ENCODE data around the gene EPB41L1.

The EPB41L1 gene

GRCh38 chr20:36230019-36230418 lies 75.5 kb downstream of the EPB41L1 start:
- Histone ChIP-seq H2AK5ac (ENCODE audit: low read depth, low read length) (no peak overlapping the region), H3K23ac (ENCODE audit: low read depth, low read length, poor library complexity) (no peak overlapping the region), H3K36me3 (replicated peaks in 1 of 2; ENCODE audit: control insufficient read depth in 2 of 2, insufficient read depth in 2 of 2, low read length in 2 of 2) (peaks cover 0 to 63% of the 10 kb centered on the region in 2 donors), H3K9ac (ENCODE audit: low read depth, low read length, poor library complexity) (no peak overlapping the region), H4K8ac (ENCODE audit: low read depth, low read length) (no peak overlapping the region), H2BK120ac (ENCODE audit: low read depth, low read length) (no peak overlapping the region), H2BK12ac (ENCODE audit: low read length) (no peak overlapping the region), H2BK5ac (ENCODE audit: low read length) (no peak overlapping the region), H3K79me1 (ENCODE audit: low read depth, low read length) (no peaks in the 10 kb centered on the region), H3K4me3 (ENCODE audit: low read length in 2 of 2) (no peak overlapping the region), H2BK15ac (ENCODE audit: low read length) (no peak overlapping the region), H3K4ac (ENCODE audit: low read length) (no peak overlapping the region), H3K27me3 (ENCODE audit: control insufficient read depth in 3 of 3, insufficient read depth in 3 of 3, low read depth in 1 of 3, low read length in 3 of 3) (no peaks in the 10 kb centered on the region), H3K4me2 (ENCODE audit: insufficient read depth, low read length, poor library complexity, severe bottlenecking) (no peak overlapping the region), H3K14ac (ENCODE audit: low read length) (no peak overlapping the region), H3K9me3 (replicated peaks in 1 of 2; ENCODE audit: control insufficient read depth in 2 of 2, insufficient read depth in 1 of 2, low read depth in 1 of 2, low read length in 2 of 2) (no peaks in the 10 kb centered on the region), H3K27ac (replicated peaks; ENCODE audit: low read length) (no peak overlapping the region), H3K4me1 (ENCODE audit: control insufficient read depth in 2 of 2, insufficient read depth in 1 of 2, low read depth in 1 of 2, low read length in 2 of 2) (no peaks in the 10 kb centered on the region), H3K18ac (ENCODE audit: low read length) (no peak overlapping the region), H4K91ac (ENCODE audit: low read depth, low read length, poor library complexity) (no peak overlapping the region), H2AFZ (ENCODE audit: low read length) (no peak overlapping the region)
- no peak for DNase-seq (ENCODE audit: low spot score)
- WGBS, 2 donors (ENCODE audit: extremely low coverage in 2 of 2, insufficient read length in 2 of 2, insufficient replicate concordance in 1 of 2) = no CpG with 5 or more reads among the region's 3 CpGs

GRCh38 chr20:36231331-36231730 lies 76.8 kb downstream of the EPB41L1 start:
- no peak overlapping the region for H3K4me3 ChIP-seq (ENCODE audit: low read length in 2 of 2)
- H4K91ac ChIP-seq (ENCODE audit: low read depth, low read length, poor library complexity) = no peak overlapping the region
- H3K4ac ChIP-seq (ENCODE audit: low read length) = no peak overlapping the region
- H3K27ac ChIP-seq (replicated peaks; ENCODE audit: low read length) = no peak overlapping the region
- H2BK15ac ChIP-seq (ENCODE audit: low read length) = no peak overlapping the region
- no peaks in the 10 kb centered on the region for H3K27me3 ChIP-seq (ENCODE audit: control insufficient read depth in 3 of 3, insufficient read depth in 3 of 3, low read depth in 1 of 3, low read length in 3 of 3)
- H2BK5ac ChIP-seq (ENCODE audit: low read length) = no peak overlapping the region
- no peak overlapping the region for H3K9ac ChIP-seq (ENCODE audit: low read depth, low read length, poor library complexity)
- WGBS, 2 donors (ENCODE audit: extremely low coverage in 2 of 2, insufficient read length in 2 of 2, insufficient replicate concordance in 1 of 2) = no CpG with 5 or more reads among the region's 7 CpGs
- H2AK5ac ChIP-seq (ENCODE audit: low read depth, low read length) = no peak overlapping the region
- no peak overlapping the region for H2BK12ac ChIP-seq (ENCODE audit: low read length)
- H2AFZ ChIP-seq (ENCODE audit: low read length) = no peak overlapping the region
- no peak overlapping the region for H4K8ac ChIP-seq (ENCODE audit: low read depth, low read length)
- peaks cover 0 to 4% of the 10 kb centered on the region in 2 donors for H3K4me1 ChIP-seq (ENCODE audit: control insufficient read depth in 2 of 2, insufficient read depth in 1 of 2, low read depth in 1 of 2, low read length in 2 of 2)
- no peaks in the 10 kb centered on the region for H3K9me3 ChIP-seq (replicated peaks in 1 of 2; ENCODE audit: control insufficient read depth in 2 of 2, insufficient read depth in 1 of 2, low read depth in 1 of 2, low read length in 2 of 2)
- no peak for DNase-seq (ENCODE audit: low spot score)
- H3K36me3 ChIP-seq (replicated peaks in 1 of 2; ENCODE audit: control insufficient read depth in 2 of 2, insufficient read depth in 2 of 2, low read length in 2 of 2) = peaks cover 0 to 50% of the 10 kb centered on the region in 2 donors
- H3K79me1 ChIP-seq (ENCODE audit: low read depth, low read length) = no peaks in the 10 kb centered on the region
- no peak overlapping the region for H3K23ac ChIP-seq (ENCODE audit: low read depth, low read length, poor library complexity)
- no peak overlapping the region for H2BK120ac ChIP-seq (ENCODE audit: low read depth, low read length)
- no peak overlapping the region for H3K18ac ChIP-seq (ENCODE audit: low read length)
- H3K14ac ChIP-seq (ENCODE audit: low read length) = no peak overlapping the region
- H3K4me2 ChIP-seq (ENCODE audit: insufficient read depth, low read length, poor library complexity, severe bottlenecking) = no peak overlapping the region

- H3K9ac ChIP-seq (ENCODE audit: low read depth, low read length, poor library complexity) = no peak overlapping the region
- no CpG with 5 or more reads among the region's 4 CpGs for WGBS, 2 donors (ENCODE audit: extremely low coverage in 2 of 2, insufficient read length in 2 of 2, insufficient replicate concordance in 1 of 2)
Observed at GRCh38 chr20:36234771-36235320, 80.3 kb downstream of the EPB41L1 start.

DNA sequence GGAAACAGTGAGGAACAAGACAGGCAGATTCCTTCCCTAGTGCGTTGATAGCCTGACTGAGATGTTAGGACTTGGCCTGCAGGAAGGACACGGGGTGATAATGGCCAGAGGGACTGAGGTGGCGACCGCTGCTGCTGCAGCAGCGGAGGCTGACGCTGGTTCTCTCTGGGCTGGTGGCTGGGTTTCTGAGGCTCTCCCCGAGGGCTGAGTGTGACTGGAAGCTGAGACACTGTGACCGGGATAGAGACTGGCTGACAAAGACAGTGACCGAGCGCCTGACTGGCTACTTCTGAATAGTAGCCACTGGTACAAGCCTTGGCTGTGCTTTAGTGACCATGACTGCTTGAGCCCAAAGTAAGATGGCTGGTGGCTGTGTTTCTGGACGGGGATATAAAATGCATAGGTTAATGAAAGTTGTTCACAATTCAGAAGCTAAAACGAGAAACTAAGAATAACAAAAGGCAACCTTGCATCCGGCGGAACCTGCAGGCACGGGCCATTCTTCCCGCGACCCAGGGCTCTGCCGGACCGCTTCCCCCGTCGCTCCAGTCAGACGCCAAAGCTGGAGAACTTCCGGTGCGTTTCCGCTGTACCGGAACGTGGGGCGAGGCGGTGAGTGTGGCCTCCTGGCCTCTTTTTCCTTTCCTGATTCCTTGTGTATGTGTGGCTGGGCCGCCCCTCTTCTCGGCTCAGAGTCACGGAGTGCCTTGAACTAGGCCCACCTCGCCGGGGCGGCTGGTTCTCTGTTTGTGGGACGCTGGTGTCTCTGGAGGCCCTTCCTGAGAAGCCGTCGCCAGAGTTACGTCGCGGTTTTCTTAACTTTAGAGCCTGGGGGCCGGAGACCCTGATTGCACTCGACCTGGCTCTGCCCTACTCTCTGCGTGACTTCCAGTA lies 81.6 kb downstream of the EPB41L1 start, which contains the start of gene AAR2:
AAR2 (plus strand) TSS at position 587 of the 894 bp plus-strand sequence. CDS start 3,391 bp downstream, outside the sequence.
- Histone ChIP-seq H3K27ac (replicated peaks; ENCODE audit: low read length) (peak within 1 kb of the TSS; percentile 28), H2BK15ac (ENCODE audit: low read length) (no peak within 1 kb of the TSS), H3K4ac (ENCODE audit: low read length) (no peak within 1 kb of the TSS), H2AFZ (ENCODE audit: low read length) (peak within 1 kb of the TSS; percentile 99), H2AK5ac (ENCODE audit: low read depth, low read length) (no peak within 1 kb of the TSS), H3K9ac (ENCODE audit: low read depth, low read length, poor library complexity) (no peak within 1 kb of the TSS), H3K14ac (ENCODE audit: low read length) (no peak within 1 kb of the TSS), H3K27me3 (ENCODE audit: control insufficient read depth in 3 of 3, insufficient read depth in 3 of 3, low read depth in 1 of 3, low read length in 3 of 3) (no peaks in the 10 kb centered on the region), H3K9me3 (replicated peaks in 1 of 2; ENCODE audit: control insufficient read depth in 2 of 2, insufficient read depth in 1 of 2, low read depth in 1 of 2, low read length in 2 of 2) (no peaks in the 10 kb centered on the region), H3K4me2 (ENCODE audit: insufficient read depth, low read length, poor library complexity, severe bottlenecking) (peak within 1 kb of the TSS; percentile 70), H2BK5ac (ENCODE audit: low read length) (no peak within 1 kb of the TSS), H4K91ac (ENCODE audit: low read depth, low read length, poor library complexity) (peak within 1 kb of the TSS; percentile 68), H3K18ac (ENCODE audit: low read length) (peak within 1 kb of the TSS; percentile 73), H2BK120ac (ENCODE audit: low read depth, low read length) (no peak within 1 kb of the TSS), H3K36me3 (replicated peaks in 1 of 2; ENCODE audit: control insufficient read depth in 2 of 2, insufficient read depth in 2 of 2, low read length in 2 of 2) (peaks cover 12 to 28% of the 10 kb centered on the region in 2 donors), H3K23ac (ENCODE audit: low read depth, low read length, poor library complexity) (no peak within 1 kb of the TSS), H2BK12ac (ENCODE audit: low read length) (no peak within 1 kb of the TSS), H3K79me1 (ENCODE audit: low read depth, low read length) (no peaks in the 10 kb centered on the region), H4K8ac (ENCODE audit: low read depth, low read length) (no peak within 1 kb of the TSS), H3K4me3 (ENCODE audit: low read length in 2 of 2) (peak within 1 kb of the TSS; percentile 82 to 93), H3K4me1 (ENCODE audit: control insufficient read depth in 2 of 2, insufficient read depth in 1 of 2, low read depth in 1 of 2, low read length in 2 of 2) (peaks cover 4 to 9% of the 10 kb centered on the region in 2 donors)
- DNase-seq (ENCODE audit: low spot score) = peak; percentile 61
- WGBS, 2 donors (ENCODE audit: extremely low coverage in 2 of 2, insufficient read length in 2 of 2, insufficient replicate concordance in 1 of 2) = no CpG with 5 or more reads among the region's 44 CpGs

More at GRCh38 chr20:36234771-36235320, 80.3 kb downstream of the EPB41L1 start:
- Histone ChIP-seq H3K36me3 (replicated peaks in 1 of 2; ENCODE audit: control insufficient read depth in 2 of 2, insufficient read depth in 2 of 2, low read length in 2 of 2) (peaks cover 2 to 27% of the 10 kb centered on the region in 2 donors), H3K27ac (replicated peaks; ENCODE audit: low read length) (no peak overlapping the region), H2BK15ac (ENCODE audit: low read length) (no peak overlapping the region), H3K4me3 (ENCODE audit: low read length in 2 of 2) (no peak overlapping the region), H2BK120ac (ENCODE audit: low read depth, low read length) (no peak overlapping the region), H3K4me1 (ENCODE audit: control insufficient read depth in 2 of 2, insufficient read depth in 1 of 2, low read depth in 1 of 2, low read length in 2 of 2) (peaks cover 4 to 9% of the 10 kb centered on the region in 2 donors), H3K4ac (ENCODE audit: low read length) (no peak overlapping the region), H3K18ac (ENCODE audit: low read length) (no peak overlapping the region), H3K23ac (ENCODE audit: low read depth, low read length, poor library complexity) (no peak overlapping the region), H3K79me1 (ENCODE audit: low read depth, low read length) (no peaks in the 10 kb centered on the region), H2AK5ac (ENCODE audit: low read depth, low read length) (no peak overlapping the region), H4K91ac (ENCODE audit: low read depth, low read length, poor library complexity) (no peak overlapping the region), H2BK5ac (ENCODE audit: low read length) (no peak overlapping the region), H2AFZ (ENCODE audit: low read length) (no peak overlapping the region), H2BK12ac (ENCODE audit: low read length) (no peak overlapping the region), H3K27me3 (ENCODE audit: control insufficient read depth in 3 of 3, insufficient read depth in 3 of 3, low read depth in 1 of 3, low read length in 3 of 3) (no peaks in the 10 kb centered on the region), H4K8ac (ENCODE audit: low read depth, low read length) (no peak overlapping the region), H3K14ac (ENCODE audit: low read length) (no peak overlapping the region), H3K4me2 (ENCODE audit: insufficient read depth, low read length, poor library complexity, severe bottlenecking) (no peak overlapping the region), H3K9me3 (replicated peaks in 1 of 2; ENCODE audit: control insufficient read depth in 2 of 2, insufficient read depth in 1 of 2, low read depth in 1 of 2, low read length in 2 of 2) (no peaks in the 10 kb centered on the region)
- no peak for DNase-seq (ENCODE audit: low spot score)

Measured in neuronal stem cell (in vitro differentiated cells).